ENCODE measurements around the gene OBSCN.

OBSCN gene

GRCh38 chr1:228408041-228408868, 200.4 kb downstream of the OBSCN start:
- DNase-seq, result no peak

- DNase-seq, result no peak
Measured at GRCh38 chr1:228408869-228409805, 201.3 kb downstream of the OBSCN start.

- DNase-seq, result no peak
Measured at GRCh38 chr1:228410015-228410414, 202.2 kb downstream of the OBSCN start.

- DNase-seq, result no peak
Measured at GRCh38 chr1:228410671-228411070, 202.8 kb downstream of the OBSCN start.

- no peak for DNase-seq
Measured at GRCh38 chr1:228411121-228411520, 203.3 kb downstream of the OBSCN start.

- DNase-seq, result no peak
Measured at GRCh38 chr1:228411548-228412430, 203.9 kb downstream of the OBSCN start.

GRCh38 chr1:228413241-228414010, 205.6 kb downstream of the OBSCN start:
- DNase-seq, result no peak

GRCh38 chr1:228414511-228415211, 206.8 kb downstream of the OBSCN start:
- no peak for DNase-seq

GRCh38 chr1:228415221-228415620, 207.4 kb downstream of the OBSCN start:
- no peak for DNase-seq

- DNase-seq, result no peak
Measured at GRCh38 chr1:228415853-228416216, 208.0 kb downstream of the OBSCN start.

GRCh38 chr1:228416217-228416933, 208.5 kb downstream of the OBSCN start, which contains the start of gene TRIM17:
Gene TRIM17, minus strand, starts transcription at chr1:228416861. Its CDS starts 1,789 bp downstream, at chr1:228415072.
- DNase-seq, result peak; percentile 38

- DNase-seq, result no peak
Measured at GRCh38 chr1:228417061-228417460, 209.2 kb downstream of the OBSCN start.

- DNase-seq, result no peak
Measured at GRCh38 chr1:228417483-228418203, 209.8 kb downstream of the OBSCN start.

GRCh38 chr1:228420968-228421826, 213.4 kb downstream of the OBSCN start:
- no peak for DNase-seq

- no peak for DNase-seq
Measured at GRCh38 chr1:228423404-228424053, 215.7 kb downstream of the OBSCN start.

- no peak for DNase-seq
Measured at GRCh38 chr1:228424685-228425660, 217.1 kb downstream of the OBSCN start.

Data from CD4-positive, alpha-beta T cell treated with Interleukin-21 for 1 hour (primary cell).